ENCODE data around the gene CIB4. TPM values are rescaled to one million over a fixed set of nuclear protein-coding genes. Genes with fewer than 3 reads are reported as not detected.

Gene CIB4
- total RNA-seq: not detected

DNA sequence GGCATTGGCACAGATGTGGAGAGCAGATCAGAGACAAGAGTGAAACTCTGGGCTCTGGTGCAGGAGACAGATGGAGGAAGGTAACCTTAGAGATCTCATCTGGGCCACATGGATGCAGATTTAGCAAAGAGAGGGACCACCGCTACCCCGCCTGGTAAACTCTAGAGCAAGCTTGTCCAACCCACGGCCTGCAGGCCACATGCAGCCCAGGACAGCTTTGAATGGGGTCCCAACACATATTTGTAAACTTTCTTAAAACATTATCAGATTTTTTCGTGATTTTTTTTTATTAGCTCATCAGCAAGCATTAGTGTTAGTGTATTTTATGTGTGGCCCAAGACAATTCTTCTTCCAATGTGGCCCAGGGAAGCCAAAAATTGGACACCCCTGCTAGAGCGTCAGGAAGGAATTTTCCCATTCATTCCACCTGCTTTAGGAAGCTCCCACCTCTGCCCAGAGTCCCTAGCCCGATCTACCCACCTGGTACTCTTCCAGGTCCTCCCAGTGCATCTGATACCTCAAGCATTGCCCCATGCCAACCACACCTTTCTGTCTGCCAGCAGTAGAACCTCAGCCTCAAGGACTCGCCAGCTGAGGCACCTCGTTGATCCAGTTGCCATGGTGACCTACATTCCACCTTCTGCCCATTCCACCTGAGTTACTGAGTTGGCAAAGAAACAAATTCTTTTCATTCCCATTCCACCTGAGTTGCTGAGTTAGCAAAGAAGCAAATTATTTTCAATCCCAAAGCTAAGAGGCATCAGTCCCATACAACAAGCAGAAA, at the start of gene CIB4:
TSS of gene CIB4 (minus strand) at position 586 of the 784 bp plus-strand sequence. CDS start at position 534, 52 bp downstream.
- no peak for DNase-seq (ENCODE audit: extremely low spot score in 2 of 2)

DNA sequence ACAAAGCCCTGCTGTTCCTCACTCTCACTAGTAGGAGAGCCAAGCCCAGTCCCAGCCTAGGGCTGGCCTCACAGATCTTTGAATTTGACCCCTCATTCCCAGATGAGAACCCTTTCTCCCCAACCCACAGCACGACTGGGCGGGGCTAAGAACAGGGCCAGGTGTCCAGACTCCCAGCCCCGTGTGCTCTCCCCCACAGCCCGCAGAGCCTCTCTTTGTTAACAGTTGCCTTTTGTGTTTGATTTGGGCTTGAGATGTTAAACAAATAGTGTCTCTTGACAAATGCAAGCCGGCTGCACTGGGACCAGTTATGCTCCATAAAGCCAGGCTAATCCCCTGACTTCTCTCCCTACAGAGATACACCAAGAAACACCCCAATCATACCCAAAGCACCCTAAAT, 46.6 kb upstream of the CIB4 start:
- Histone ChIP-seq H3K4me1 (peaks cover 15% of the 10 kb centered on the region), H3K4me3 (no peak overlapping the region), H3K27me3 (no peaks in the 10 kb centered on the region), H3K27ac (no peak overlapping the region), H3K9me3 (no peaks in the 10 kb centered on the region), H3K36me3 (no peaks in the 10 kb centered on the region)
- DNase-seq (ENCODE audit: extremely low spot score in 2 of 2): no peak
- TF ChIP-seq, protein P1, sequence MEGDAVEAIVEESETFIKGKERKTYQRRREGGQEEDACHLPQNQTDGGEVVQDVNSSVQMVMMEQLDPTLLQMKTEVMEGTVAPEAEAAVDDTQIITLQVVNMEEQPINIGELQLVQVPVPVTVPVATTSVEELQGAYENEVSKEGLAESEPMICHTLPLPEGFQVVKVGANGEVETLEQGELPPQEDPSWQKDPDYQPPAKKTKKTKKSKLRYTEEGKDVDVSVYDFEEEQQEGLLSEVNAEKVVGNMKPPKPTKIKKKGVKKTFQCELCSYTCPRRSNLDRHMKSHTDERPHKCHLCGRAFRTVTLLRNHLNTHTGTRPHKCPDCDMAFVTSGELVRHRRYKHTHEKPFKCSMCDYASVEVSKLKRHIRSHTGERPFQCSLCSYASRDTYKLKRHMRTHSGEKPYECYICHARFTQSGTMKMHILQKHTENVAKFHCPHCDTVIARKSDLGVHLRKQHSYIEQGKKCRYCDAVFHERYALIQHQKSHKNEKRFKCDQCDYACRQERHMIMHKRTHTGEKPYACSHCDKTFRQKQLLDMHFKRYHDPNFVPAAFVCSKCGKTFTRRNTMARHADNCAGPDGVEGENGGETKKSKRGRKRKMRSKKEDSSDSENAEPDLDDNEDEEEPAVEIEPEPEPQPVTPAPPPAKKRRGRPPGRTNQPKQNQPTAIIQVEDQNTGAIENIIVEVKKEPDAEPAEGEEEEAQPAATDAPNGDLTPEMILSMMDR (IDR thresholded peaks at IDR 0.05): no peak
- TF ChIP-seq POLR2AphosphoS5 (IDR thresholded peaks at IDR 0.05; ENCODE audit: insufficient read depth in 1 of 2, low read depth in 1 of 2): no peak
- TF ChIP-seq POLR2A (IDR thresholded peaks at IDR 0.05): no peak
- intact Hi-C loops (cut with DNase I): no loop called here

More for the DNA sequence above, at the start of gene CIB4:
- Histone ChIP-seq H3K27me3 (no peaks in the 10 kb centered on the region), H3K9me3 (no peaks in the 10 kb centered on the region), H3K36me3 (no peaks in the 10 kb centered on the region), H3K4me1 (peaks cover 12% of the 10 kb centered on the region), H3K4me3 (no peak within 1 kb of the TSS), H3K27ac (no peak within 1 kb of the TSS)
- intact Hi-C loops (cut with DNase I): no loop called here
- TF ChIP-seq POLR2AphosphoS5 (IDR thresholded peaks at IDR 0.05; ENCODE audit: insufficient read depth in 1 of 2, low read depth in 1 of 2) (no peak), POLR2A (IDR thresholded peaks at IDR 0.05) (no peak)
- TF ChIP-seq, protein P1 (IDR thresholded peaks at IDR 0.05): no peak

- no peak for DNase-seq (ENCODE audit: extremely low spot score in 2 of 2)
- Histone ChIP-seq H3K27me3 (no peaks in the 10 kb centered on the region), H3K4me3 (no peak overlapping the region), H3K4me1 (peaks cover 13% of the 10 kb centered on the region), H3K9me3 (no peaks in the 10 kb centered on the region), H3K36me3 (no peaks in the 10 kb centered on the region), H3K27ac (no peak overlapping the region)
- no peak for TF ChIP-seq POLR2A (IDR thresholded peaks at IDR 0.05)
- TF ChIP-seq POLR2AphosphoS5 (IDR thresholded peaks at IDR 0.05; ENCODE audit: insufficient read depth in 1 of 2, low read depth in 1 of 2): no peak
- TF ChIP-seq, protein P1 (IDR thresholded peaks at IDR 0.05): no peak
- intact Hi-C loops (cut with DNase I): no loop called here
These were observed 46.2 kb upstream of the CIB4 start for GRCh38 chr2:26687328-26687727.

GRCh38 chr2:26685989-26686839, 45.0 kb upstream of the CIB4 start:
- intact Hi-C loops (cut with DNase I): no loop called here
- DNase-seq (ENCODE audit: extremely low spot score in 2 of 2): no peak
- H3K27me3 ChIP-seq: no peaks in the 10 kb centered on the region
- no peak for TF ChIP-seq POLR2A (IDR thresholded peaks at IDR 0.05)
- TF ChIP-seq, protein P1 (IDR thresholded peaks at IDR 0.05): no peak
- TF ChIP-seq POLR2AphosphoS5 (IDR thresholded peaks at IDR 0.05; ENCODE audit: insufficient read depth in 1 of 2, low read depth in 1 of 2): no peak
- H3K9me3 ChIP-seq: no peaks in the 10 kb centered on the region
- no peak overlapping the region for H3K4me3 ChIP-seq
- H3K4me1 ChIP-seq: peaks cover 2% of the 10 kb centered on the region
- no peaks in the 10 kb centered on the region for H3K36me3 ChIP-seq
- no peak overlapping the region for H3K27ac ChIP-seq

All from vagina (tissue), 2 donors.